Measurements from ENCODE around the gene PINK1. TPM values are rescaled to one million over a fixed set of nuclear protein-coding genes. Genes with fewer than 3 reads are reported as not detected.

The PINK1 gene
- total RNA-seq, 1 experiment from 2014 or later, result 44.6 TPM

Other genes with a start within 250 kb of the PINK1 start
- 13.3 and 15.2 TPM in 2 replicates for gene CAMK2N1, start 147.2 kb upstream of the PINK1 start, total RNA-seq (2014; rRNA removed; shearing (Covaris generic))
- gene MUL1, start 125.3 kb upstream of the PINK1 start, total RNA-seq (2014; rRNA removed; shearing (Covaris generic)), result 38.3 and 40.6 TPM in 2 replicates
- gene FAM43B, start 80.9 kb upstream of the PINK1 start, total RNA-seq (2014; rRNA removed; shearing (Covaris generic)), result 0.07 and 0.08 TPM in 2 replicates
- gene CDA, start 44.4 kb upstream of the PINK1 start, total RNA-seq (2014; rRNA removed; shearing (Covaris generic)), result 5.8 and 15.0 TPM in 2 replicates
- 401 and 438 TPM in 2 replicates for gene DDOST, start 27.9 kb downstream of the PINK1 start, total RNA-seq (2014; rRNA removed; shearing (Covaris generic))
- gene KIF17, start 84.5 kb downstream of the PINK1 start, total RNA-seq (2014; rRNA removed; shearing (Covaris generic)), result 0.06 and 0.47 TPM in 2 replicates
- 26.9 and 29.1 TPM in 2 replicates for gene SH2D5, start 99.2 kb downstream of the PINK1 start, total RNA-seq (2014; rRNA removed; shearing (Covaris generic))
- 128 and 151 TPM in 2 replicates for gene HP1BP3, start 153.8 kb downstream of the PINK1 start, total RNA-seq (2014; rRNA removed; shearing (Covaris generic))